PC-9 (cell line): ENCODE results near the gene DLEU7.

Source experiments
- CTCF ChIP-seq: fragments of 200-600 bp; sonication (generic); conservative IDR thresholded peaks from 2 replicates; pipeline ENCODE4 v1.6.1; 2017; ENCODE audit warnings: mixed run types, antibody characterized with exemption, mild to moderate bottlenecking, moderate library complexity
- EZH2 ChIP-seq: fragments of 200-600 bp; sonication (generic); IDR thresholded peaks from 2 replicates; pipeline ENCODE4 v1.8.0; 2017; ENCODE audit warnings: antibody characterized with exemption, low read depth

- TF ChIP-seq CTCF: no peak
- TF ChIP-seq EZH2: no peak
Measured at GRCh38 chr13:50838701-50839100, 4.8 kb downstream of the DLEU7 start.
